SK-N-SH treated with all-trans-retinoic acid at 6 μM for 48 hours (cell line): ENCODE results near the gene SLC39A2.

Source experiments
- ATAC-seq: fragments of 200-7000 bp; cut with Tn5 transposase; 3 replicates; pipeline ENCODE4 v1.9.1; 2020; ENCODE audit warnings: mild to moderate bottlenecking, moderate library complexity
- ARNTL ChIP-seq: fragments of 450-650 bp; formaldehyde crosslinking; IDR thresholded peaks from 2 replicates; pipeline ENCODE4 v1.5.0; 2020; ENCODE audit warnings: low read depth, mild to moderate bottlenecking, moderate library complexity, borderline replicate concordance
- BACH2 ChIP-seq: fragments of 250-450 bp; sonication (Bioruptor Pico); IDR thresholded peaks from 2 replicates; pipeline ENCODE4 v1.9.0; 2021; ENCODE audit warnings: mild to moderate bottlenecking, borderline replicate concordance
- CREB5 ChIP-seq: fragments of 250-450 bp; sonication (Bioruptor Pico); IDR thresholded peaks from 2 replicates; pipeline ENCODE4 v1.5.1; 2020; ENCODE audit warnings: low read depth, mild to moderate bottlenecking, moderate library complexity
- CSDC2 ChIP-seq: fragments of 250-450 bp; sonication (Bioruptor Pico); IDR thresholded peaks from 2 replicates; pipeline ENCODE4 v1.5.0; 2020; ENCODE audit warnings: mild to moderate bottlenecking, moderate library complexity
- CSRNP3 ChIP-seq: fragments of 250-450 bp; sonication (Bioruptor Pico); IDR thresholded peaks from 2 replicates; pipeline ENCODE4 v1.5.1; 2021; ENCODE audit warnings: mild to moderate bottlenecking, moderate library complexity
- ESRRG ChIP-seq: fragments of 250-450 bp; sonication (Bioruptor Pico); IDR thresholded peaks from 2 replicates; pipeline ENCODE4 v1.6.1; 2021; ENCODE audit warnings: mild to moderate bottlenecking
- GLIS3 ChIP-seq: fragments of 250-450 bp; sonication (Bioruptor Pico); IDR thresholded peaks from 2 replicates; pipeline ENCODE4 v1.5.0; 2020; ENCODE audit warnings: mild to moderate bottlenecking, moderate library complexity
- ISL1 ChIP-seq: fragments of 250-450 bp; sonication (Bioruptor Pico); IDR thresholded peaks from 2 replicates; pipeline ENCODE4 v2.1.2; 2022; ENCODE audit warnings: mild to moderate bottlenecking, moderate library complexity
- OSR1 ChIP-seq: fragments of 250-450 bp; sonication (Bioruptor Pico); IDR thresholded peaks from 2 replicates; pipeline ENCODE4 v1.8.0; 2022; ENCODE audit warnings: moderate library complexity, mild to moderate bottlenecking, inconsistent platforms
- PATZ1 ChIP-seq: fragments of 250-450 bp; sonication (Bioruptor Pico); IDR thresholded peaks from 2 replicates; pipeline ENCODE4 v1.8.0; 2020; ENCODE audit warnings: mild to moderate bottlenecking, moderate library complexity, borderline replicate concordance
- PPARA ChIP-seq: fragments of 250-450 bp; sonication (Bioruptor Pico); IDR thresholded peaks from 2 replicates; pipeline ENCODE4 v1.5.0; 2020; ENCODE audit warnings: mild to moderate bottlenecking, borderline replicate concordance
- SNAI2 ChIP-seq: fragments of 250-450 bp; sonication (Bioruptor Pico); IDR thresholded peaks from 2 replicates; pipeline ENCODE4 v1.5.0; 2020; ENCODE audit warnings: mild to moderate bottlenecking, moderate library complexity
- TCF4 ChIP-seq: fragments of 250-450 bp; sonication (Bioruptor Pico); IDR thresholded peaks from 2 replicates; pipeline ENCODE4 v1.8.0; 2021; ENCODE audit warnings: mild to moderate bottlenecking, moderate library complexity, borderline replicate concordance
- TOX ChIP-seq: fragments of 250-450 bp; sonication (Bioruptor Pico); IDR thresholded peaks from 2 replicates; pipeline ENCODE4 v1.8.0; 2021; ENCODE audit warnings: mild to moderate bottlenecking, moderate library complexity, borderline replicate concordance
- ZC3H10 ChIP-seq: fragments of 250-450 bp; sonication (Bioruptor Pico); IDR thresholded peaks from 2 replicates; pipeline ENCODE4 v1.5.1; 2021; ENCODE audit warnings: mild to moderate bottlenecking, moderate library complexity
- ZFP3 ChIP-seq: fragments of 250-450 bp; sonication (Bioruptor Pico); IDR thresholded peaks from 2 replicates; pipeline ENCODE4 v1.5.0; 2020; ENCODE audit warnings: mild to moderate bottlenecking, moderate library complexity
- ZFP30 ChIP-seq: fragments of 450-650 bp; formaldehyde crosslinking; IDR thresholded peaks from 2 replicates; pipeline ENCODE4 v1.5.0; 2022; ENCODE audit warnings: mild to moderate bottlenecking, moderate library complexity
- ZNF565 ChIP-seq: fragments of 450-650 bp; formaldehyde crosslinking; conservative IDR thresholded peaks from 2 replicates; pipeline ENCODE4 v1.5.0; 2020; ENCODE audit warnings: low read depth, mild to moderate bottlenecking, moderate library complexity
- ZNF8 ChIP-seq: fragments of 450-650 bp; formaldehyde crosslinking; IDR thresholded peaks from 2 replicates; pipeline ENCODE4 v1.5.0; 2020; ENCODE audit warnings: mild to moderate bottlenecking, moderate library complexity

SLC39A2 gene

GRCh38 chr14:20988717-20989470 lies 10.2 kb upstream of the SLC39A2 start (continued):
- no peak for TF ChIP-seq CSRNP3 (CRISPR knock-in tag)
- TF ChIP-seq OSR1 (CRISPR knock-in tag) = no peak
- TF ChIP-seq GLIS3 (CRISPR knock-in tag) = no peak
- TF ChIP-seq TOX = no peak

GRCh38 chr14:20989471-20989786 lies 9.7 kb upstream of the SLC39A2 start:
- TF ChIP-seq GLIS3 (CRISPR knock-in tag) = no peak
- TF ChIP-seq ZNF8 (CRISPR knock-in tag) = no peak
- TF ChIP-seq CSDC2 (CRISPR knock-in tag) = no peak
- TF ChIP-seq CREB5 (CRISPR knock-in tag) = no peak
- TF ChIP-seq ISL1 (CRISPR knock-in tag) = no peak
- TF ChIP-seq OSR1 (CRISPR knock-in tag) = no peak
- TF ChIP-seq ZNF565 (CRISPR knock-in tag) = no peak
- no peak for TF ChIP-seq PATZ1
- no peak for TF ChIP-seq ARNTL (CRISPR knock-in tag)
- TF ChIP-seq ZFP3 = no peak
- TF ChIP-seq ESRRG (CRISPR knock-in tag) = no peak
- TF ChIP-seq SNAI2 (CRISPR knock-in tag) = no peak
- TF ChIP-seq TOX = no peak
- no peak for TF ChIP-seq BACH2
- TF ChIP-seq TCF4 (CRISPR knock-in tag) = no peak
- no peak for TF ChIP-seq PPARA (CRISPR knock-in tag)

GRCh38 chr14:20989787-20990600 lies 9.1 kb upstream of the SLC39A2 start, which contains the start of gene METTL17:
TSS of gene METTL17 (plus strand) at chr14:20989980. CDS start at chr14:20990003, 23 bp downstream.
- TF ChIP-seq ZFP3 = no peak
- no peak for TF ChIP-seq ARNTL (CRISPR knock-in tag)
- TF ChIP-seq ZFP30 (CRISPR knock-in tag) = no peak
- 0 out of 2 replicates have a peak, but pooled peaks have one; percentile 9 for TF ChIP-seq SNAI2 (CRISPR knock-in tag)
- TF ChIP-seq ZNF565 (CRISPR knock-in tag) = no peak
- TF ChIP-seq, all 23 proteins: peak for 1
- peak; percentile 97 for ATAC-seq

More at GRCh38 chr14:20989471-20989786, 9.7 kb upstream of the SLC39A2 start:
- no peak for ATAC-seq

GRCh38 chr14:20996521-20996920 lies 2.6 kb upstream of the SLC39A2 start:
- TF ChIP-seq ZC3H10 (CRISPR knock-in tag) (no peak), ZFP3 (no peak), BACH2 (no peak), ISL1 (CRISPR knock-in tag) (no peak), CREB5 (CRISPR knock-in tag) (no peak), CSRNP3 (CRISPR knock-in tag) (no peak)
- no peak for ATAC-seq
